ENCODE results near the gene TMEM235. TPM values are rescaled to one million over a fixed set of nuclear protein-coding genes. Genes with fewer than 3 reads are reported as not detected.

The TMEM235 gene
- total and polyA plus RNA-seq, 9 of the 15 experiments (the other 6 are each of a cell fraction or from before 2014, with no cell fraction given): not detected

DNA sequence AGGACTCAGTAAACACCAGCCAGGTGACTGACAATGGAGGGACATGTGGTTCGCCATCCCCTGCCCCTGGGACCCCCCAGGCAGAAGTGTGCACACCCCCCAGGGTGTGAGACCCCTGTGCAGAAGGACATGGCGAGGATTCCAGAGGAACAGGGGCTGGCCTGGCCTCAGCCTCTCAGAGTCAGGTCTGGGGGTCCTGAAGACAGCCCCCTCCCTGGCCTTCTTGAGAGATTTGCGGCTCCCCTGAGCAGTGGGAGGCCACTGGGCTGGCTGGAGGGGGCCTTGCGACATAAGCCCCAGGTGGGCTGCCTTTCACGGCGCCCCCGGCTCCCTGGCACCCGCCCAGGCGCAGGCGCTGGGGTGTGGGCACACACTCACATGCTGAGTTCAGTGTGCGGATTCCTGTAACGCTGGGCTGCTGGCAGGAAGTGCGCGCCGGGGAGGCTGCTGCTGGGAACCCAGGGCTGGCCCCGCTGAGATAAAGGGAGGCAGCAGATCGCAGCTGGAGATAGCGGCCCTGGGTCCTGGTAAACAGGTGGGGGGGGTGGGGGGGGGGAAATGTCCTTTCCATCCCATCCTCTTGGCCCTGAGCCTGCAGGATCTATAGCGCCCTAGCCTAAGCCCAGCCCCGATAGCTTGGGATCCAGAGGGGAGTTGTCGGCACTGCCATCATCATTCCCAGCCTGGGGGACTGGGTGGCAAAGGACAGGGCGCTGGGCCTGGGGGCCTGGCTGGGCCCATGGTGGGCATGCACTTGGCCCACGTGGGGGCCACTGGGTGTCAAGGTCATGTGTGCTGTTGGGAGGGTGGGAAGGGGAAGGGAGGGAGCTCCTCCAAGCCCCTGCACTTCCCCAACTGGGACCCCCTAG lies 27.1 kb downstream of the TMEM235 start (continued):
- TF ChIP-seq TOE1 (IDR thresholded peaks at IDR 0.05; ENCODE audit: borderline replicate concordance): no peak
- no peak for TF ChIP-seq TOE1 (CRISPR knock-in tag; IDR thresholded peaks at IDR 0.05; ENCODE audit: borderline replicate concordance, low read depth)
- TF ChIP-seq ZNF165 (CRISPR knock-in tag; IDR thresholded peaks at IDR 0.05; ENCODE audit: borderline replicate concordance): no peak
- no peak for TF ChIP-seq TCFL5 (CRISPR knock-in tag; conservative IDR thresholded peaks at IDR 0.05)
- TF ChIP-seq DACH1 (IDR thresholded peaks at IDR 0.05; ENCODE audit: partially characterized antibody): no peak
- TF ChIP-seq RAD21 (CRISPR knock-in tag; conservative IDR thresholded peaks at IDR 0.05 in 1 of 2, IDR thresholded peaks at IDR 0.05 in 1 of 2): peak in 1 of 2 experiments; percentile 21; a peak in 1 of 4 replicates
- peak; percentile 71 for TF ChIP-seq MBD2 (IDR thresholded peaks at IDR 0.05; ENCODE audit: borderline replicate concordance, low read depth)
- no peak for TF ChIP-seq HMG20A (CRISPR knock-in tag; conservative IDR thresholded peaks at IDR 0.05)
- TF ChIP-seq, protein P1, sequence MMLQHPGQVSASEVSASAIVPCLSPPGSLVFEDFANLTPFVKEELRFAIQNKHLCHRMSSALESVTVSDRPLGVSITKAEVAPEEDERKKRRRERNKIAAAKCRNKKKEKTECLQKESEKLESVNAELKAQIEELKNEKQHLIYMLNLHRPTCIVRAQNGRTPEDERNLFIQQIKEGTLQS (IDR thresholded peaks at IDR 0.05): no peak
- TF ChIP-seq, protein P1 (CRISPR knock-in tag; conservative IDR thresholded peaks at IDR 0.05): no peak
- no peak for TF ChIP-seq NFE2L1 (tag; IDR thresholded peaks at IDR 0.05; ENCODE audit: borderline replicate concordance, low read depth)
- TF ChIP-seq, protein P2, sequence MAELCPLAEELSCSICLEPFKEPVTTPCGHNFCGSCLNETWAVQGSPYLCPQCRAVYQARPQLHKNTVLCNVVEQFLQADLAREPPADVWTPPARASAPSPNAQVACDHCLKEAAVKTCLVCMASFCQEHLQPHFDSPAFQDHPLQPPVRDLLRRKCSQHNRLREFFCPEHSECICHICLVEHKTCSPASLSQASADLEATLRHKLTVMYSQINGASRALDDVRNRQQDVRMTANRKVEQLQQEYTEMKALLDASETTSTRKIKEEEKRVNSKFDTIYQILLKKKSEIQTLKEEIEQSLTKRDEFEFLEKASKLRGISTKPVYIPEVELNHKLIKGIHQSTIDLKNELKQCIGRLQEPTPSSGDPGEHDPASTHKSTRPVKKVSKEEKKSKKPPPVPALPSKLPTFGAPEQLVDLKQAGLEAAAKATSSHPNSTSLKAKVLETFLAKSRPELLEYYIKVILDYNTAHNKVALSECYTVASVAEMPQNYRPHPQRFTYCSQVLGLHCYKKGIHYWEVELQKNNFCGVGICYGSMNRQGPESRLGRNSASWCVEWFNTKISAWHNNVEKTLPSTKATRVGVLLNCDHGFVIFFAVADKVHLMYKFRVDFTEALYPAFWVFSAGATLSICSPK (IDR thresholded peaks at IDR 0.05; ENCODE audit: borderline replicate concordance): no peak
- TF ChIP-seq SRF (CRISPR knock-in tag; IDR thresholded peaks at IDR 0.05): peak in 1 of 2 experiments; percentile 61; a peak in 1 of 4 replicates
- no peak for TF ChIP-seq MXI1 (IDR thresholded peaks at IDR 0.05; ENCODE audit: low read depth, low read length)
- no peak for TF ChIP-seq SAP30 (IDR thresholded peaks at IDR 0.05; ENCODE audit: borderline replicate concordance, insufficient read depth, low read depth, low read length, poor library complexity, severe bottlenecking)
- TF ChIP-seq KAT7 (CRISPR knock-in tag; IDR thresholded peaks at IDR 0.05; ENCODE audit: borderline replicate concordance): no peak
- no peak for TF ChIP-seq NCOA2 (IDR thresholded peaks at IDR 0.05; ENCODE audit: partially characterized antibody in 2 of 2)
- no peak for TF ChIP-seq NCOA4 (IDR thresholded peaks at IDR 0.05; ENCODE audit: partially characterized antibody)
- no peak for TF ChIP-seq MAFK (IDR thresholded peaks at IDR 0.05; ENCODE audit: low read length)
- no peak for TF ChIP-seq MCM5 (IDR thresholded peaks at IDR 0.05; ENCODE audit: low read depth)
- TF ChIP-seq, protein P3, sequence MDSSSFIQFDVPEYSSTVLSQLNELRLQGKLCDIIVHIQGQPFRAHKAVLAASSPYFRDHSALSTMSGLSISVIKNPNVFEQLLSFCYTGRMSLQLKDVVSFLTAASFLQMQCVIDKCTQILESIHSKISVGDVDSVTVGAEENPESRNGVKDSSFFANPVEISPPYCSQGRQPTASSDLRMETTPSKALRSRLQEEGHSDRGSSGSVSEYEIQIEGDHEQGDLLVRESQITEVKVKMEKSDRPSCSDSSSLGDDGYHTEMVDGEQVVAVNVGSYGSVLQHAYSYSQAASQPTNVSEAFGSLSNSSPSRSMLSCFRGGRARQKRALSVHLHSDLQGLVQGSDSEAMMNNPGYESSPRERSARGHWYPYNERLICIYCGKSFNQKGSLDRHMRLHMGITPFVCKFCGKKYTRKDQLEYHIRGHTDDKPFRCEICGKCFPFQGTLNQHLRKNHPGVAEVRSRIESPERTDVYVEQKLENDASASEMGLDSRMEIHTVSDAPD (CRISPR knock-in tag; IDR thresholded peaks at IDR 0.05): no peak
